NCI-H748 treated with DMSO at 0.1 percent for 48 hours (cell line): ENCODE results near the gene HGS.

ENCODE experiments used
- DNase-seq: peaks from one replicate; lab custom pipeline; 2025; lab: John Stamatoyannopoulos, UW

The HGS gene, protein sequence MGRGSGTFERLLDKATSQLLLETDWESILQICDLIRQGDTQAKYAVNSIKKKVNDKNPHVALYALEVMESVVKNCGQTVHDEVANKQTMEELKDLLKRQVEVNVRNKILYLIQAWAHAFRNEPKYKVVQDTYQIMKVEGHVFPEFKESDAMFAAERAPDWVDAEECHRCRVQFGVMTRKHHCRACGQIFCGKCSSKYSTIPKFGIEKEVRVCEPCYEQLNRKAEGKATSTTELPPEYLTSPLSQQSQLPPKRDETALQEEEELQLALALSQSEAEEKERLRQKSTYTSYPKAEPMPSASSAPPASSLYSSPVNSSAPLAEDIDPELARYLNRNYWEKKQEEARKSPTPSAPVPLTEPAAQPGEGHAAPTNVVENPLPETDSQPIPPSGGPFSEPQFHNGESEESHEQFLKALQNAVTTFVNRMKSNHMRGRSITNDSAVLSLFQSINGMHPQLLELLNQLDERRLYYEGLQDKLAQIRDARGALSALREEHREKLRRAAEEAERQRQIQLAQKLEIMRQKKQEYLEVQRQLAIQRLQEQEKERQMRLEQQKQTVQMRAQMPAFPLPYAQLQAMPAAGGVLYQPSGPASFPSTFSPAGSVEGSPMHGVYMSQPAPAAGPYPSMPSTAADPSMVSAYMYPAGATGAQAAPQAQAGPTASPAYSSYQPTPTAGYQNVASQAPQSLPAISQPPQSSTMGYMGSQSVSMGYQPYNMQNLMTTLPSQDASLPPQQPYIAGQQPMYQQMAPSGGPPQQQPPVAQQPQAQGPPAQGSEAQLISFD

DNA sequence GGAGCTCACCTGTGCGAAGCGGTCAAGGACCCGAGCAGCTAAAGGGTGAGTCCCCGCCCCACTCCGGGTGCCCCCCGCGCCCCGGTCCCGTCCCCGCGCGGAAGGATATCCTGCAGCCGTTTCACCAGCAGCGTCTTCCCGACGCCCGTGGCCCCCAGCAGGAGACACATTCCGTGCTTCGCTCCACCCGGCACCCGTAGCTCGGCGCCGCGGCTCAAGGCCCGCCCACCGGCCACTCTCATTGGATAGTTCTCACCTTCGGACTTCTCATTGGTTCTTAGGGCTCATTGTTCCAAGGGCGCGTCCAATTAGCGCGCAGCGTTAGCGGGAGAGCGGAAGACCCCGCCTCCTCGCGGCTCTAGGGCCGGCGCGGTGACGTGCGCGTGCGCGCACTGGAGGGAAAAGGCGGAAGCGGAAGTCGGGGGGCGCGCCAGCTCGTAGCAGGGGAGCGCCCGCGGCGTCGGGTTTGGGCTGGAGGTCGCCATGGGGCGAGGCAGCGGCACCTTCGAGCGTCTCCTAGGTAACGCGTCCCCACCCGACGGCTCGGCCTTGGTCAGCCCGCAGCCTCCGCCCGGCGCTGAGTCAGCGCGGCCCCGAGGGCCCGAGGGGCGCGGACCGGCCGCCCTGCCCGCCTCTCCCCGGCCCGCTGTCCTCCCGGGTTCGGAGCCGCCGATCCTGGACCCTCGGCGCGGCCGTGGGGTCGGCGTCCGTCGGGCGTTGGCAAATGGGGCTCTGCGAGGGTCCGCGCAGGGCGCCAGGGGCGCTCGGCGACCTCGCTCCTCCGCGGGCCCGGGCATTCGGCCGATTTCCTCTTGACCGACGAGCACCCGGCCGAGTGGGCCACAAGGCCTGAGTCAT, at the start of gene HGS, which contains the start of gene ARL16:
TSS of gene HGS (plus strand) at position 428 of the 858 bp plus-strand sequence. CDS start at position 484, 56 bp downstream.
TSS of gene ARL16 (minus strand) at position 214 of the 858 bp plus-strand sequence. CDS start at position 170, 44 bp downstream.
- peak; percentile 95 for DNase-seq

DNA sequence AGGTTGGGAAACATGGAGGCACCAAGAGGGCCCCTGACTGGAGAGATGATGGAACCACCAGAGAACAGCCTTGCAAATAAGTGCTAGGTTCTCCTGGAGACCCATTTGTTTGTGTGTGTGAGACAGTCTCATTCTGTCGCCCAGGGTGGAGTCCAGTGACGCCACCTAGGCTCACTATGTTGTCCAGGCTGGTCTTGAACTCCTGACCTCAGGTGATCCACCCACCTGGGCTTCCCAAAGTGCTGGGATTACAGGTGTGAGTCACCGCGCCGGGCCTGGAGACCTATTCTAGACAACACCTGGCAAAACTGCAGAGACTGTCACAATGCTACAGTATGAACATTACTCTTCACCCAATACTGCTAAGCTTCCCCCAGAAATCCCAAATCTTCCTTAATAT, 48.4 kb upstream of the HGS start:
- no peak for DNase-seq

DNA sequence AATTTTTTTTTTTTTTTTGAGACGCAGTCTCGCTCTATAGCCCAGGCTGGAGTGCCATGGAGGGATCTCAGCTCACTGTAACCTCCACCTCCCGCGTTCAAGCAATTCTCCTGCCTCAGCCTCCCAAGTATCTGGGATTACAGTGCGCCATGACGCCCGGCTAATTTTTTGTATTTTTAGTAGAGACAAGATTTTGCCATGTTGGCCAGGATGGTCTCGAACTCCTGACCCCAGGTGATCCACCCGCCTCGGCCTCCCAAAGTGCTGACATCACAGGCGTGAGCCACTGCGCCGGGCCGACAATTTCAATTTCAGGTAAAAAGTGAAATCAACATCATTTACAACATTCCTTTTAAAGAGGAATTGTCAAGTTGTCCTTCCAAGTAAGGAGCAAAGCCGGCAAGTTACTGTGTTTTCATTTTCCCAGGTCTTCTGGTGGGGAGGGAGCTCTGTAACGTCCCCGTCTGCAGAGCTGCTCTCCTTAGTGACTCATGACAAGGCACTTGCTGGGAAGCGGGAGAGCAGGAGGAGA, 47.8 kb upstream of the HGS start:
- DNase-seq = no peak

GRCh38 chr17:81636505-81637288, 47.1 kb upstream of the HGS start, which contains the start of the genes NPLOC4 and TSPAN10:
TSS of gene NPLOC4 (minus strand) at chr17:81637112. CDS start at chr17:81636930, 182 bp downstream.
TSS of gene TSPAN10 (plus strand) at chr17:81637196. CDS start at chr17:81642413, 5,217 bp downstream.
- DNase-seq = peak; percentile 57

DNA sequence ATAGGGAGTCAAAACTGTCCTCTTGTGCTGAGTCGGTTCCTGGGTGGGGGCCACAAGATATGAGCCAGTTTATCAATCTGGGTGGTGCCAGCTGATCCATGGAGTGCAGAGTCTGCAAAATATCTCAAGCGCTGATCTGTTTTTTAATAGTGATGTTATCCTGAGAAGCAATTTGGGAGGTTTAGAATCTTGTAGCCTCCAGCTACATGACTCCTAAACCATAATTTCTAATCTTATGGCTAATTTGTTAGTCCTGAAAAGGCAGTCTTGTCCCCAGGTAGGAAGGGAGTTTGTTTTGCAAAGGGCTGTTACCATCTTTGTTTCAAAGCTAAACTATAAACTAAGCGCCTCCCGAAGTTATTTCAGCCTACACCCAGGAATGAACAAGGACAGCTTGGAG, 45.1 kb upstream of the HGS start:
- no peak for DNase-seq

DNA sequence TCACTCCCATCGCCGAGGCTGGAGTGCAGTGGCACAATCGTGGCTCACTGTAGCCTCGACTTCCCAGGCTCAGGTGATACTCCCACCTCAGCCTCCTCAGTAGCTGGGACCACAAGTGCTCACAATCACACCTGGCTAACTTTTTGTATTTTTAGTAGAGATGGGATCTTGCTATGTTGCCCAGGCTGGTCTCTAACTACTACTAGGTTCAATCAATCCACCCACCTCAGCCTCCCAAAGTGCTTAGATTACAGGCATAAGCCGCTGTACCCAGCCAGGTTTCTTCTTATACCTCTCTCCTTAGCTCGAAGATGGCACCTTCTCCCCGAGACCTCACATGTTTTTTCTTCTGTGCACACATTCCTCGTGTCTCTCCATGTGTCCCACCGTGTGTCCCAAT, 43.8 kb upstream of the HGS start:
- no peak for DNase-seq

DNA sequence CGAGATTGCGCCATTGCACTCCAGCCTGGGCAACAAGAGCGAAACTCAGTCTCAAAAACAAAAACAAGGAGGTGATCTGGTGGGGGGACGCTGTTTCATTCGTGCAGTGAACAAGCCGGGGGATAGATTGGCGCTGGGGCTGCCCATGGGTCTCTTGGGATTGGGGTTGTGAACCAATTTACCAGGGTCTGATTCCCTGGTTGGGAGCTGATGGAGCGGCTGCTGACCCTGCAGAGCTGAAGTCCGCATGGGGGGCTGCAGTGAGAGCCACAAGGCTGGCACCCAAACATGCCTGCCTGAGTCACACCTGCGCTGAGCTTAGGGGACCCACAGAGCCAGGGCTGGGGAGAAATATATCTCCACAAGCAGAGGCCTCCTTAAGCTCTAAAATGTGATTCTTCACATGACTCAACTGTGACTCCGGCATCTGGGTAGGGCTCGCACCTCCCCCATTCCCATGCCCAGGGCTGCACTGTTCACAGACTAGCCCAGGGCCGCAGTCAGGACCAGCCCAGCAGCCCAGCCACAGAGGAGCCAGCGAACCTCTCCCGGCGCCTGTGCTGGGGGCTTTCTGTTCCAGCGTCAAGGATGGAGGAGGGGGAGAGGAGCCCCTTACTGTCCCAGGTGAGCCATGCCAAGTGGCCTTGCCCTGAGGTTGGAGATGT, 41.9 kb upstream of the HGS start:
- DNase-seq = no peak

DNA sequence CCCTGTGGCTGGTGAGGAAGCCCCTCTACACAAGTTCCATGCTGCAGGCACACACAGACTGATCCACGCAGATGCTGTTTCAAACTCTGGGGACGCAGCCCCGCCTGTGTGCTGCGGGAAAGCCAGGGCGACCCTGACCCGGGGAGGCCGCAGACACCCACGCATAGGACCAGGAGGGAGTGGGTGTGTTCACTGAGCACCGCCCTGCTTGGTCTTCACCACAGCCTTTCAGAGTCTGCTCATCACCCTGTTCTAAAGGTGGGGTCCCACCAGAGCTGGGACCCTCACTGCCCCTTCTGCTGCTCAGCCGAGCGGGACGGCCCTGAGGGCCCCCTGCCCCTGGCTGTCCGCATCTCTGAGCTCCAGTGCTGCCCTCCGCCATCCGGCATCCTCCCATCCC, 39.3 kb upstream of the HGS start:
- no peak for DNase-seq

- no peak for DNase-seq
These were observed 38.5 kb upstream of the HGS start for GRCh38 chr17:81644976-81645952.

DNA sequence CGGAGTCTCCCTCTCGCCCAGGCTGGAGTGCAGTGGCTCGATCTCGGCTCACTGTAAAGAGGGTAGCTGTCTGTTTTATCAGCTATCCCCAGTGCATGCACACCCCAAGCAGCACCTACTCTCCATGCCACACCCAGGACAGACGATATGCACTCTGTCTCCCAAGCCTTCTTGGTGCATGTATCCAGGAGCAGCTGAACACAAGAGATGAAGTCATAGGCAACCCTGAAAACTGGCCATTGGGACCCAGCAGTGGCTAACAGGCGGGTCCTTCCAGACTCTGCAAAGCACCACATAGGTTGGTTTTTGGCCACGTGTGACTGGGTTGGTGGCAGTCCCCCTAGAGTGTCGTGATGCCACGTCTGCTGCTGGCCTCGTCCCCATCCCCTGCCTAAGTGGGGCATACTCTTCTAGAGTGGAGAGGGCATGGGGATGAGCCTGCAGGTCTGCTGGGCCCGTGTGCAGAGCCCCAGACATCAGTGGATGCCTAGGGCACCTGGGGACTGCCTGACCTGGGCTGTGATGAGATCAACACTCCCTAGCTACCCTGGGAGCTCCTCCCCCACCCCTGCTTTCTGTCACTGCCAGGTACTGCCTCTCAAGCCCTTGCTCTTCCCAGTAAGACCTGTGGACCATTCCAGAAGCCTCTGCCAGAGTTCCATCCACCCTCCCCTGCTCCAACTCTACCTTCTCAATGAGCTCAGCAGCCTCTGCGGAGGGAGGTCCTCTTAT, 36.8 kb upstream of the HGS start:
- DNase-seq = no peak

DNA sequence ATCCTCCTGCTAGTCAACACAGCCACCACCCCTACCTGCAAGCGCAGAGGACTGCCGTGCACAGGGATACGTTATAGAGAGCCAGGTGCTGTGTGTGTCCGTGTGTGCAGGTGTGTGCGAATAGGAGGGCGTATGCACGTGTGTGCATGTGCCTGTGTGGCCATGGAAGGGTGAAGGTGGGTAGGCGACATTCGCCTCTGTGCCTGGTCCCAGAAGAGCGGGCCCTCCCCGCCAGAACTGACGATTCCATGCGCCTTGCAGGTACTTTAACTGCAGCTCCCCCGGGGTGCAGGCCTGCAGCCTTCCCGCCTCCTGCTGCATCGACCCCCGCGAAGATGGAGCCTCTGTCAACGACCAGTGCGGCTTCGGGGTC, 36.2 kb upstream of the HGS start:
- no peak for DNase-seq

DNA sequence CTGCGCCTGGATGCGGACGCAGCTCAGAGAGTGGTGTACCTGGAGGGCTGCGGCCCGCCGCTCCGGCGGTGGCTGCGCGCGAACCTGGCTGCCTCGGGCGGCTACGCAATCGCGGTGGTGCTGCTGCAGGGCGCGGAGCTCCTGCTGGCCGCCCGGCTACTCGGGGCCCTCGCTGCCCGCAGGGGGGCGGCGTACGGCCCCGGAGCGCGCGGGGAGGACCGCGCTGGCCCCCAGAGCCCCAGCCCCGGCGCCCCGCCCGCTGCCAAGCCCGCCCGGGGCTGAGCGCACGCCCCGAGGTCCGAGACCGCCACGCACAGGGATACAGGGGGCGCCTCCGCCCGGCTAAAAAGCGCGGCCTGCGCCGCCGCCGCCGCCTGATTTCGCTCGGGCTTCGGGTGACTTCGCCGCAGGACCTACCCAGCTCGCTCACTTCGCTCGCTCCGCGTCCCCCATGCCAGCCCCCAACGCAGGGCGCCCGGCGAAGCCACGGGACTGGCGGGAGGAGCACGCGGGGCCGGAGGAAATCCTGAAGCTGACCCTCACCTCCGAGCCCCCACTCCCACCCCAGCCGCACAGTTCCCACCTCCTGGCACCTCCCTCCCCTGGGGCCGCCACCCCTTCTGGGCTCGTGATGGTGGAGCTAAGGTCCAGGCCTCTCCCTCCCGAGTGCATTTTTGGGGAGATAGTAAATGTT, 35.7 kb upstream of the HGS start:
- no peak for DNase-seq

- DNase-seq = no peak
These were observed 35.1 kb upstream of the HGS start for GRCh38 chr17:81648707-81649085.

DNA sequence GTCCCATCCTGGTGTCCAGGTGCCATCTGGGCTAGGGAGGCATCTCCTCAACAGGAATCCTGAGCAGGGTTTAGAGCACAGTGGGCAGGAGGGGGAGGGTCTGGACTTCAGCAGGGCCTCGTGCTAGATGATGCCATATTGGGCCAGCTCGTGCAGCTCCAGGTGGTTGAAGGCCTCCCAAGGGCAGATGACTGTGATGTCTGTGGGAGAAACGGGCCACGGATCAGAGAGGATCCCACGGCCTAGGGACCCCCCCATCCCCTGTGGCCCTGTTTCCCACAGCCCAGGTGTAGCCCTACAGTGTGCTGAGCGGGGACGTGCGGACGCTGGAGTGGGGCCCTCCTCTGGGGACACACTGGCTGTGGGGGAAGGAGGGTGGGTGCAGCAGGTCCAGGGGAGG, 32.9 kb upstream of the HGS start:
- DNase-seq = no peak

- DNase-seq = no peak
These were observed 32.1 kb upstream of the HGS start for GRCh38 chr17:81651692-81652091.

DNA sequence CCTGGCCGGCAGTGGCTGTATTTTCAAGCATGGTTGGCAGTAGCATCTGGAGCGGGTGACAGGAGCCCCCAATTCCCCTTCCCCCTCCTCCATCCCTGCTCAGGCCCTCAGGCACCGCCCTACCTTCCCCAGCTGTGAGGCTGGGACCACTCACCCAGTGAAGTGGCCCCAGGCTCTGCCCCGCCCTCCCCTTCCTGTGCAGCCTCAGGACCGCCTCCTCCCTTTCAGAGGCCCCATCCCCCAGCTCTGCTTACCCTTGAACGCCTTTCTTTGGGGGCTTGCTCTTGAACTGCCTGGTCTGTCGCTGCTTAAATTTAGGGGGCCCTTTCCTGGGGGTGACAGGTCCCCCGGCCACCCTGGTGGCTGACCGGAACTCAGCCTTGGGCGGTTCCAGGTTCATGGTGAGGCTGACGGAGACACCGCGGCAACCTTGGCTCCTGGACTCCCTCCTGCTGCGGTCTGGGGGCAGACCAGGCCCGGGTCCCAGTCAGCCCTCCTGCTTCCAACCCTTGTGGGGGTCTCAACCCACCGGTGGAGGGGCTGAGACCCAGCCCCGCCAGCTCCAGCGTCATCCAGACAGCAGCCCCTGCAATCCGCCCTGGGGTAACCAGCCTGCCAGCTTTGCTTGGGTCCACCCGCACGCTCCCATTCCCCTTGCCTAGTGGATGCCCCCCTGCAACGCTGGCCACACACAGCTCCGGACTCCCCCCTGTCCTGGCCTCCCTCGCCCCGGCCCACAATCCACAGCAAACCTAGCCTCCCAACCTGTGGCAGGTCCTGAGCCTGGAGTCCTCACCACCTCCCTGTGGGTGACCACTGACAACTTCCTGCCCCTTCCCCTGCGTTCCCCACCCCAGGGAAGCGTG, 30.7 kb upstream of the HGS start:
- DNase-seq = no peak
